GM23248 (cell line): Measurements from ENCODE around the gene SPART.

Experiments
- EZH2 ChIP-seq: fragments of 200-600 bp; sonication (generic); IDR thresholded peaks from 2 replicates; pipeline ENCODE4 v1.6.1; 2018; ENCODE audit warnings: antibody characterized with exemption, mild to moderate bottlenecking; ENCODE audit not compliant: insufficient read depth, poor library complexity, severe bottlenecking
- EZH2phosphoT487 ChIP-seq: fragments of 200-600 bp; sonication (generic); IDR thresholded peaks from 2 replicates; pipeline ENCODE4 v1.6.1; 2018; ENCODE audit warnings: antibody characterized with exemption, moderate library complexity, mild to moderate bottlenecking, low read depth; ENCODE audit not compliant: insufficient read depth

DNA sequence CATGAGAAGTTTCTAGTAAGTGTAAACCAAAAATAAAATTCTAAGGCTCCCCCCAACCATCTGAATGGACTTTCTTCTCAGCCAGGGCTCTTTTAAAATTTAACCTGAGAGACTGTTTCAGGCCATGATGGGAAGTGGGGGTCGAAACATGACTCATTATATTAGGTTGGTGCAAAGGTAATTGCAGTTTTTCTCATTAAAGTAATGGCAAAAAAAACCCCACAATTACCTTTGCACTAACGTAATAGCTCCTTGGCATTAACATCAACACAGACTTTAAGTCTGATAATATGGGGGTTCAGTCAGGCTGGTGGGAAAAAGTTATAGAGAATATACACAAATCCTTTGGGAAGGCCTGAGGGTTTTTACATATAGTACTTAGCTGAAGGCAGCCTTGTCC, 9.4 kb upstream of the SPART start:
- TF ChIP-seq EZH2, result no peak
- TF ChIP-seq EZH2phosphoT487, result no peak
